IPS DF 6.9 (cell line): Measurements from ENCODE around the gene RASSF8.
A peak's percentile ranks its signal among the peaks of the same experiment; 100 is the strongest.

Experiments
- DNase-seq: peaks from one replicate; pipeline ENCODE4 v3.0.0-alpha.2; 2013; ENCODE audit warnings: low read depth, low spot score
- H3K27ac ChIP-seq: one replicate; pipeline ENCODE4 v1.5.1; 2013; ENCODE audit warnings: low read length, control low read depth
- H3K27me3 ChIP-seq: 2 replicates; pipeline ENCODE4 v1.6.1; 2013; ENCODE audit warnings: mild to moderate bottlenecking, low read length; ENCODE audit not compliant: control insufficient read depth, insufficient read depth
- H3K36me3 ChIP-seq: 2 replicates; pipeline ENCODE4 v1.6.1; 2013; ENCODE audit warnings: low read length; ENCODE audit not compliant: control insufficient read depth, insufficient read depth
- H3K4me1 ChIP-seq: 2 replicates; pipeline ENCODE4 v1.6.1; 2013; ENCODE audit warnings: low read length; ENCODE audit not compliant: control insufficient read depth, insufficient read depth
- H3K4me3 ChIP-seq: 2 replicates; pipeline ENCODE4 v1.5.1; 2013; ENCODE audit warnings: mild to moderate bottlenecking, low read length
- H3K9me3 ChIP-seq: 2 replicates; pipeline ENCODE4 v1.6.1; 2013; ENCODE audit warnings: low read length, inconsistent platforms; ENCODE audit not compliant: control insufficient read depth, insufficient read depth
- WGBS: extraction: QIAGEN DNeasy Blood & Tissue Kit; methylation state at CpG from one replicate; pipeline ENCODE4 v1.1.7; 2013; ENCODE audit warnings: mixed read lengths, missing lambda C conversion rate; ENCODE audit not compliant: insufficient read length, insufficient coverage; 5-methylcytosine and 5-hydroxymethylcytosine counted together

The RASSF8 gene

GRCh38 chr12:26007566-26007965 is 49.1 kb downstream of the RASSF8 start:
- no peak for DNase-seq
- H3K27ac ChIP-seq, result no peak overlapping the region
- H3K27me3 ChIP-seq, result no peaks in the 10 kb centered on the region
- H3K4me3 ChIP-seq, result no peak overlapping the region
- no peaks in the 10 kb centered on the region for H3K36me3 ChIP-seq
- H3K4me1 ChIP-seq, result peaks cover 1% of the 10 kb centered on the region
- no peaks in the 10 kb centered on the region for H3K9me3 ChIP-seq
- whole genome bisulfite sequencing, result no CpG with 5 or more reads among the region's 1 CpG

GRCh38 chr12:26009593-26009992 is 51.1 kb downstream of the RASSF8 start:
- DNase-seq, result no peak
- peaks cover 1% of the 10 kb centered on the region for H3K4me1 ChIP-seq
- WGBS, result no CpG with 5 or more reads among the region's 1 CpG
- H3K9me3 ChIP-seq, result no peaks in the 10 kb centered on the region
- no peak overlapping the region for H3K27ac ChIP-seq
- no peaks in the 10 kb centered on the region for H3K27me3 ChIP-seq
- H3K36me3 ChIP-seq, result no peaks in the 10 kb centered on the region
- H3K4me3 ChIP-seq, result no peak overlapping the region

GRCh38 chr12:26010293-26010821 is 51.9 kb downstream of the RASSF8 start:
- Histone ChIP-seq H3K4me3 (no peak overlapping the region), H3K4me1 (peaks cover 2% of the 10 kb centered on the region), H3K27ac (no peak overlapping the region), H3K27me3 (no peaks in the 10 kb centered on the region), H3K36me3 (no peaks in the 10 kb centered on the region), H3K9me3 (no peaks in the 10 kb centered on the region)
- DNase-seq, result no peak
- WGBS, result no CpG with 5 or more reads among the region's 6 CpGs

GRCh38 chr12:26011099-26011498 is 52.6 kb downstream of the RASSF8 start:
- H3K27ac ChIP-seq, result no peak overlapping the region
- no peaks in the 10 kb centered on the region for H3K36me3 ChIP-seq
- no peaks in the 10 kb centered on the region for H3K27me3 ChIP-seq
- H3K4me1 ChIP-seq, result peaks cover 2% of the 10 kb centered on the region
- no peaks in the 10 kb centered on the region for H3K9me3 ChIP-seq
- H3K4me3 ChIP-seq, result no peak overlapping the region
- DNase-seq, result no peak
- WGBS, result no CpG with 5 or more reads among the region's 2 CpGs

- H3K36me3 ChIP-seq, result no peaks in the 10 kb centered on the region
- no peaks in the 10 kb centered on the region for H3K9me3 ChIP-seq
- H3K27me3 ChIP-seq, result no peaks in the 10 kb centered on the region
- no peak overlapping the region for H3K4me3 ChIP-seq
- H3K27ac ChIP-seq, result no peak overlapping the region
- no peak for DNase-seq
- WGBS, result no CpG with 5 or more reads among the region's 6 CpGs
- H3K4me1 ChIP-seq, result peaks cover 3% of the 10 kb centered on the region; the same call in 1 of the 2 replicates
Observed at GRCh38 chr12:26014085-26014484, 55.6 kb downstream of the RASSF8 start.

- no peak for DNase-seq
- no peaks in the 10 kb centered on the region for H3K27me3 ChIP-seq
Observed at GRCh38 chr12:26016516-26016915, 58.0 kb downstream of the RASSF8 start.

GRCh38 chr12:26017484-26018211 is 59.2 kb downstream of the RASSF8 start:
- Histone ChIP-seq H3K27me3 (no peaks in the 10 kb centered on the region), H3K27ac (no peak overlapping the region), H3K9me3 (no peaks in the 10 kb centered on the region), H3K36me3 (no peaks in the 10 kb centered on the region), H3K4me1 (peaks cover 5% of the 10 kb centered on the region; the same call in 1 of the 2 replicates), H3K4me3 (no peak overlapping the region)
- WGBS, result no CpG with 5 or more reads among the region's 4 CpGs
- peak; percentile 57 for DNase-seq

More at GRCh38 chr12:26016516-26016915, 58.0 kb downstream of the RASSF8 start:
- no CpG with 5 or more reads among the region's 2 CpGs for WGBS
- Histone ChIP-seq H3K36me3 (no peaks in the 10 kb centered on the region), H3K4me3 (no peak overlapping the region), H3K27ac (no peak overlapping the region), H3K9me3 (no peaks in the 10 kb centered on the region), H3K4me1 (peaks cover 5% of the 10 kb centered on the region; the same call in 1 of the 2 replicates)

- WGBS, result no CpG with 5 or more reads among the region's 2 CpGs
- H3K27ac ChIP-seq, result no peak overlapping the region
- H3K27me3 ChIP-seq, result no peaks in the 10 kb centered on the region
- H3K36me3 ChIP-seq, result no peaks in the 10 kb centered on the region
- no peaks in the 10 kb centered on the region for H3K9me3 ChIP-seq
- H3K4me3 ChIP-seq, result no peak overlapping the region
- no peak for DNase-seq
- peaks cover 5% of the 10 kb centered on the region; the same call in 1 of the 2 replicates for H3K4me1 ChIP-seq
Observed at GRCh38 chr12:26018926-26019325, 60.4 kb downstream of the RASSF8 start.

GRCh38 chr12:26021534-26021933 is 63.1 kb downstream of the RASSF8 start:
- WGBS, result no CpG with 5 or more reads among the region's 2 CpGs
- DNase-seq, result no peak

GRCh38 chr12:26022043-26022442 is 63.6 kb downstream of the RASSF8 start:
- Histone ChIP-seq H3K36me3 (no peaks in the 10 kb centered on the region), H3K27ac (no peak overlapping the region), H3K27me3 (no peaks in the 10 kb centered on the region), H3K4me3 (no peak overlapping the region), H3K9me3 (no peaks in the 10 kb centered on the region), H3K4me1 (peaks cover 4% of the 10 kb centered on the region; the same call in 1 of the 2 replicates)
- DNase-seq, result no peak
- WGBS, result no CpG with 5 or more reads among the region's 3 CpGs

More at GRCh38 chr12:26021534-26021933, 63.1 kb downstream of the RASSF8 start:
- Histone ChIP-seq H3K27me3 (no peaks in the 10 kb centered on the region), H3K9me3 (no peaks in the 10 kb centered on the region), H3K4me3 (no peak overlapping the region), H3K27ac (no peak overlapping the region), H3K4me1 (peaks cover 4% of the 10 kb centered on the region; the same call in 1 of the 2 replicates), H3K36me3 (no peaks in the 10 kb centered on the region)
